ENCODE measurements around the gene RACK1.

- TF ChIP-seq JUNB (IDR thresholded peaks at IDR 0.05) (no peak), MAX (IDR thresholded peaks at IDR 0.05) (no peak), ESRRA (IDR thresholded peaks at IDR 0.05; ENCODE audit: borderline replicate concordance, low read length) (no peak), POLR2A (IDR thresholded peaks at IDR 0.05; ENCODE audit: low read length) (no peak), MAZ (IDR thresholded peaks at IDR 0.05; ENCODE audit: borderline replicate concordance, low read depth, low read length) (no peak), SMC3 (IDR thresholded peaks at IDR 0.05) (no peak), CTCF (IDR thresholded peaks at IDR 0.05) (no peak), MAFK (IDR thresholded peaks at IDR 0.05; ENCODE audit: partially characterized antibody) (no peak)
These were observed 24.2 kb downstream of the RACK1 start for GRCh38 chr5:181219262-181220177.

Measured in A549 (cell line).